ENCODE data around the gene STAT3. TPM values are rescaled to one million over a fixed set of nuclear protein-coding genes. Genes with fewer than 3 reads are reported as not detected.
A peak's percentile ranks its signal among the peaks of the same experiment; 100 is the strongest.

The STAT3 gene
- total and polyA plus RNA-seq, 9 of the 15 experiments (the other 6 are each of a cell fraction or from before 2014, with no cell fraction given) = 90.0 to 179 (median 114) TPM

GRCh38 chr17:42276609-42277341, 111.5 kb downstream of the STAT3 start (continued):
- no peak for TF ChIP-seq ZNF408 (CRISPR knock-in tag; IDR thresholded peaks at IDR 0.05; ENCODE audit: low read depth)
- no peak for TF ChIP-seq MECOM (CRISPR knock-in tag; IDR thresholded peaks at IDR 0.05)
- peak; percentile 95 for TF ChIP-seq JUND (IDR thresholded peaks at IDR 0.05; ENCODE audit: borderline replicate concordance, low read depth, low read length)
- TF ChIP-seq JUND (tag; IDR thresholded peaks at IDR 0.05; ENCODE audit: borderline replicate concordance, low read depth, low read length) = peak; percentile 88; the same call in 2 of the 3 replicates
- TF ChIP-seq, protein P1, sequence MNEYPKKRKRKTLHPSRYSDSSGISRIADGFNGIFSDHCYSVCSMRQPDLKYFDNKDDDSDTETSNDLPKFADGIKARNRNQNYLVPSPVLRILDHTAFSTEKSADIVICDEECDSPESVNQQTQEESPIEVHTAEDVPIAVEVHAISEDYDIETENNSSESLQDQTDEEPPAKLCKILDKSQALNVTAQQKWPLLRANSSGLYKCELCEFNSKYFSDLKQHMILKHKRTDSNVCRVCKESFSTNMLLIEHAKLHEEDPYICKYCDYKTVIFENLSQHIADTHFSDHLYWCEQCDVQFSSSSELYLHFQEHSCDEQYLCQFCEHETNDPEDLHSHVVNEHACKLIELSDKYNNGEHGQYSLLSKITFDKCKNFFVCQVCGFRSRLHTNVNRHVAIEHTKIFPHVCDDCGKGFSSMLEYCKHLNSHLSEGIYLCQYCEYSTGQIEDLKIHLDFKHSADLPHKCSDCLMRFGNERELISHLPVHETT (CRISPR knock-in tag; conservative IDR thresholded peaks at IDR 0.05 in 1 of 2, IDR thresholded peaks at IDR 0.05 in 1 of 2) = peak in 1 of 2 experiments; percentile 49; a peak in 1 of 4 replicates
- TF ChIP-seq, protein P2, sequence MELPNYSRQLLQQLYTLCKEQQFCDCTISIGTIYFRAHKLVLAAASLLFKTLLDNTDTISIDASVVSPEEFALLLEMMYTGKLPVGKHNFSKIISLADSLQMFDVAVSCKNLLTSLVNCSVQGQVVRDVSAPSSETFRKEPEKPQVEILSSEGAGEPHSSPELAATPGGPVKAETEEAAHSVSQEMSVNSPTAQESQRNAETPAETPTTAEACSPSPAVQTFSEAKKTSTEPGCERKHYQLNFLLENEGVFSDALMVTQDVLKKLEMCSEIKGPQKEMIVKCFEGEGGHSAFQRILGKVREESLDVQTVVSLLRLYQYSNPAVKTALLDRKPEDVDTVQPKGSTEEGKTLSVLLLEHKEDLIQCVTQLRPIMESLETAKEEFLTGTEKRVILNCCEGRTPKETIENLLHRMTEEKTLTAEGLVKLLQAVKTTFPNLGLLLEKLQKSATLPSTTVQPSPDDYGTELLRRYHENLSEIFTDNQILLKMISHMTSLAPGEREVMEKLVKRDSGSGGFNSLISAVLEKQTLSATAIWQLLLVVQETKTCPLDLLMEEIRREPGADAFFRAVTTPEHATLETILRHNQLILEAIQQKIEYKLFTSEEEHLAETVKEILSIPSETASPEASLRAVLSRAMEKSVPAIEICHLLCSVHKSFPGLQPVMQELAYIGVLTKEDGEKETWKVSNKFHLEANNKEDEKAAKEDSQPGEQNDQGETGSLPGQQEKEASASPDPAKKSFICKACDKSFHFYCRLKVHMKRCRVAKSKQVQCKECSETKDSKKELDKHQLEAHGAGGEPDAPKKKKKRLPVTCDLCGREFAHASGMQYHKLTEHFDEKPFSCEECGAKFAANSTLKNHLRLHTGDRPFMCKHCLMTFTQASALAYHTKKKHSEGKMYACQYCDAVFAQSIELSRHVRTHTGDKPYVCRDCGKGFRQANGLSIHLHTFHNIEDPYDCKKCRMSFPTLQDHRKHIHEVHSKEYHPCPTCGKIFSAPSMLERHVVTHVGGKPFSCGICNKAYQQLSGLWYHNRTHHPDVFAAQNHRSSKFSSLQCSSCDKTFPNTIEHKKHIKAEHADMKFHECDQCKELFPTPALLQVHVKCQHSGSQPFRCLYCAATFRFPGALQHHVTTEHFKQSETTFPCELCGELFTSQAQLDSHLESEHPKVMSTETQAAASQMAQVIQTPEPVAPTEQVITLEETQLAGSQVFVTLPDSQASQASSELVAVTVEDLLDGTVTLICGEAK (IDR thresholded peaks at IDR 0.05) = peak; percentile 44; the same call in 1 of the 2 replicates
- TF ChIP-seq, protein P2 (CRISPR knock-in tag; IDR thresholded peaks at IDR 0.05) = no peak
- no peak for TF ChIP-seq HNRNPLL (IDR thresholded peaks at IDR 0.05; ENCODE audit: low read depth, low read length, poor library complexity, severe bottlenecking)
- TF ChIP-seq ZKSCAN8 (CRISPR knock-in tag; IDR thresholded peaks at IDR 0.05) = no peak; the same call in 1 of the 2 replicates
- no peak for TF ChIP-seq TAF7 (tag; IDR thresholded peaks at IDR 0.05)
- TF ChIP-seq, protein P3, sequence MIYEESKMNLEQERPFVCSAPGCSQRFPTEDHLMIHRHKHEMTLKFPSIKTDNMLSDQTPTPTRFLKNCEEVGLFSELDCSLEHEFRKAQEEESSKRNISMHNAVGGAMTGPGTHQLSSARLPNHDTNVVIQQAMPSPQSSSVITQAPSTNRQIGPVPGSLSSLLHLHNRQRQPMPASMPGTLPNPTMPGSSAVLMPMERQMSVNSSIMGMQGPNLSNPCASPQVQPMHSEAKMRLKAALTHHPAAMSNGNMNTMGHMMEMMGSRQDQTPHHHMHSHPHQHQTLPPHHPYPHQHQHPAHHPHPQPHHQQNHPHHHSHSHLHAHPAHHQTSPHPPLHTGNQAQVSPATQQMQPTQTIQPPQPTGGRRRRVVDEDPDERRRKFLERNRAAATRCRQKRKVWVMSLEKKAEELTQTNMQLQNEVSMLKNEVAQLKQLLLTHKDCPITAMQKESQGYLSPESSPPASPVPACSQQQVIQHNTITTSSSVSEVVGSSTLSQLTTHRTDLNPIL (CRISPR knock-in tag; IDR thresholded peaks at IDR 0.05) = no peak
- TF ChIP-seq ZBTB7A (IDR thresholded peaks at IDR 0.05; ENCODE audit: borderline replicate concordance, control insufficient read depth, low read depth, low read length) = peak; percentile 95
- TF ChIP-seq RFX5 (IDR thresholded peaks at IDR 0.05; ENCODE audit: low read depth, low read length) = no peak
- TF ChIP-seq SIN3A (IDR thresholded peaks at IDR 0.05; ENCODE audit: borderline replicate concordance in 2 of 2, control insufficient read depth in 1 of 2, low read depth in 2 of 2, low read length in 2 of 2) = no peak; a peak in 1 of 4 replicates
